GM21526 (cell line): ENCODE measurements around the gene THADA.
"Not testable (repeated sequence)": the region's sequence is repeated elsewhere in the genome, so short reads cannot be mapped to it uniquely, and the experiment has no call there.

ENCODE experiments used
- ATAC-seq: cut with Tn5 transposase; IDR thresholded peaks from one replicate; pipeline ENCODE4 v1.9.1; 2021; ENCODE audit warnings: moderate library complexity; ENCODE audit not compliant: unreplicated experiment, low FRiP score

THADA gene

GRCh38 chr2:43196768-43197587 lies 398.9 kb downstream of the THADA start:
- no peak for ATAC-seq

- no peak for ATAC-seq
Observed at GRCh38 chr2:43194121-43194869, 401.5 kb downstream of the THADA start.

- no peak for ATAC-seq
Observed at GRCh38 chr2:43193652-43194120, 402.2 kb downstream of the THADA start.

- no peak for ATAC-seq
Observed at GRCh38 chr2:43192744-43193651, 402.8 kb downstream of the THADA start.

- ATAC-seq = no peak
Observed at GRCh38 chr2:43191947-43192516, 403.8 kb downstream of the THADA start.

- ATAC-seq = no peak
Observed at GRCh38 chr2:43190311-43191052, 405.4 kb downstream of the THADA start.

- not testable (repeated sequence) for ATAC-seq
Observed at GRCh38 chr2:43189861-43190260, 406.0 kb downstream of the THADA start.

- ATAC-seq = no peak
Observed at GRCh38 chr2:43188561-43189386, 407.1 kb downstream of the THADA start.

GRCh38 chr2:43186679-43187374 lies 409.0 kb downstream of the THADA start:
- ATAC-seq = no peak

- no peak for ATAC-seq
Observed at GRCh38 chr2:43186321-43186678, 409.5 kb downstream of the THADA start.

GRCh38 chr2:43185146-43185545 lies 410.7 kb downstream of the THADA start:
- no peak for ATAC-seq

GRCh38 chr2:43184339-43184895 lies 411.4 kb downstream of the THADA start:
- ATAC-seq = no peak

GRCh38 chr2:43183743-43184142 lies 412.1 kb downstream of the THADA start:
- no peak for ATAC-seq

- ATAC-seq = no peak
Observed at GRCh38 chr2:43180897-43181296, 414.9 kb downstream of the THADA start.
